NB4 (cell line): ENCODE results near the gene ZDHHC1.

ENCODE experiments used
- CTCF ChIP-seq: IDR thresholded peaks from one replicate; pipeline ENCODE4 v1.5.1; 2012; ENCODE audit warnings: low read depth, low read length
- MAX ChIP-seq: IDR thresholded peaks from 2 replicates; pipeline ENCODE4 v1.6.1; 2011; ENCODE audit warnings: low read depth, low read length
- MYC ChIP-seq: IDR thresholded peaks from 2 replicates; pipeline ENCODE4 v1.6.1; 2011; ENCODE audit warnings: low read depth, low read length
- POLR2A ChIP-seq: IDR thresholded peaks from 2 replicates; pipeline ENCODE4 v1.6.1; 2011; ENCODE audit warnings: mild to moderate bottlenecking; ENCODE audit not compliant: insufficient read length; ENCODE audit errors: extremely low read depth

- TF ChIP-seq MYC (no peak), CTCF (no peak), POLR2A (no peak), MAX (no peak)
Observed at GRCh38 chr16:67433131-67433719, 16.9 kb upstream of the ZDHHC1 start.
